ENCODE data around the gene PRR5.
A peak's percentile ranks its signal among the peaks of the same experiment; 100 is the strongest.

Gene PRR5

DNA sequence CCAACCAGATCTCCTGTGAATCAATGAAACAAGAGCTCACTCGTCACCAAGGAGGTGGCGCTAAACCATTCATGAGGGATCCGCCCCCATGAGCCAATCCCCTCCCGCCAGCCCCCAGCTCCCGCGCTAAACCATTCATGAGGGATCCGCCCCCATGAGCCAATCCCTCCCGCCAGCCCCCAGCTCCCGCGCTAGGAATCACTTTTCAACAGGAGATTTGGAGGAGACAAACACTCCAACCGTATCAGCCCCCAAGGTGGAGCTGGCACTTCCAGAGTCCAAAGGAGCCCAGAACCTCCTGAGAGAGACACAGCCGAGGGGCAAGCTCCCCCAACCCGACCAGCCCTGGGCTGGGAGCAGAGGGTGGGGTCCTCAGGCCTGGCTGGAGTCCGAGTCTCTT, 40.9 kb upstream of the PRR5 start:
- Mint-ChIP-seq H3K4me3 (no peak overlapping the region), H3K9me3 (no peaks in the 10 kb centered on the region), H3K4me1 (peaks cover 49% of the 10 kb centered on the region), H3K36me3 (ENCODE audit: low read depth) (no peaks in the 10 kb centered on the region), H3K27ac (peak overlapping the region in 2 of 3 experiments; percentile 28 to 45), H3K27me3 (ENCODE audit: low read depth) (no peaks in the 10 kb centered on the region)
- TF ChIP-seq, protein P1, sequence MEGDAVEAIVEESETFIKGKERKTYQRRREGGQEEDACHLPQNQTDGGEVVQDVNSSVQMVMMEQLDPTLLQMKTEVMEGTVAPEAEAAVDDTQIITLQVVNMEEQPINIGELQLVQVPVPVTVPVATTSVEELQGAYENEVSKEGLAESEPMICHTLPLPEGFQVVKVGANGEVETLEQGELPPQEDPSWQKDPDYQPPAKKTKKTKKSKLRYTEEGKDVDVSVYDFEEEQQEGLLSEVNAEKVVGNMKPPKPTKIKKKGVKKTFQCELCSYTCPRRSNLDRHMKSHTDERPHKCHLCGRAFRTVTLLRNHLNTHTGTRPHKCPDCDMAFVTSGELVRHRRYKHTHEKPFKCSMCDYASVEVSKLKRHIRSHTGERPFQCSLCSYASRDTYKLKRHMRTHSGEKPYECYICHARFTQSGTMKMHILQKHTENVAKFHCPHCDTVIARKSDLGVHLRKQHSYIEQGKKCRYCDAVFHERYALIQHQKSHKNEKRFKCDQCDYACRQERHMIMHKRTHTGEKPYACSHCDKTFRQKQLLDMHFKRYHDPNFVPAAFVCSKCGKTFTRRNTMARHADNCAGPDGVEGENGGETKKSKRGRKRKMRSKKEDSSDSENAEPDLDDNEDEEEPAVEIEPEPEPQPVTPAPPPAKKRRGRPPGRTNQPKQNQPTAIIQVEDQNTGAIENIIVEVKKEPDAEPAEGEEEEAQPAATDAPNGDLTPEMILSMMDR (IDR thresholded peaks at IDR 0.05; ENCODE audit: unreplicated experiment in 3 of 3), result no peak

DNA sequence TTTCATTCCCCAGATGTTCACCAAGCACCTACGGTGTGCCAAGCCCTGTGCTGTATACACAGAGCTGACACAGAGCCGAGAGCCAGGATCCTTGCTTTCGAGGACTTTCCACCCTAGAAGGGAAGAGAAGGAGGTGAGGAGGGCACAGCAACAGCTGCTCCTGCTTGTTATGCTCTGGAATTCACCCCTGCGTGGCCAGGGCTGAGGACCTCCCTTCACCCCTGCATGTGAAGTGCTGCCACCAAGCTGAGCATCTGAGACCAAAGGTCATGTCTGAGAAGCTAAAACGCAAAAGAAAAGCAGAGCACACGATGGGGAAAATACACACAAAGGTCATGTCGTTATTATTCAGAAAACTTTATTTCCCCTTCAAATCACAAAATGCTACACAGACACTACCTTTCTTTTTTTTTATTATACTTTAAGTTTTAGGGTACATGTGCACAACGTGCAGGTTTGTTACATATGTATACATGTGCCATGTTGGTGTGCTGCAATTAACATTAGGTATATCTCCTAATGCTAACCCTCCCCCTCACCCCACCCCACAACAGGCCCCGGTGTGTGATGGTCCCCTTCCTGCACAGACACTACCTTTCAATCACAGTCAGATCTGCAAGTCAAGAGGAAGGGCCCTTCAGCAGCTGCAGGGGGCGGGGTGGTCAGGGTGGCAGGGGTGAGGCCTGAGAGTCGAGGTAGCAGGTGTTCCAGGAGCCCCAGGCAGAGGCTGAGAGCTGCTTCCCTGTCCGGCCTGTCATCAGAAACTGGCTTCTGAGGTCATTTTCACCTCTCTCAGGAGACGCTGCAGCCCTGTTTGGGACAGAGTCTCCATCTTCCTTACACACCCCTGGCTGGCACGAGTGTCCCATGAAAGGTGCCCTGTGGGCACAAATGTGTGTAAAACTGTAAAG, 40.1 kb upstream of the PRR5 start:
- Mint-ChIP-seq H3K36me3 (ENCODE audit: low read depth) (no peaks in the 10 kb centered on the region), H3K4me1 (peaks cover 54% of the 10 kb centered on the region), H3K27me3 (ENCODE audit: low read depth) (no peaks in the 10 kb centered on the region), H3K9me3 (no peaks in the 10 kb centered on the region), H3K27ac (peak overlapping the region in 2 of 3 experiments; percentile 31 to 45), H3K4me3 (no peak overlapping the region)
- TF ChIP-seq, protein P1 (IDR thresholded peaks at IDR 0.05; ENCODE audit: unreplicated experiment in 3 of 3), result no peak

DNA sequence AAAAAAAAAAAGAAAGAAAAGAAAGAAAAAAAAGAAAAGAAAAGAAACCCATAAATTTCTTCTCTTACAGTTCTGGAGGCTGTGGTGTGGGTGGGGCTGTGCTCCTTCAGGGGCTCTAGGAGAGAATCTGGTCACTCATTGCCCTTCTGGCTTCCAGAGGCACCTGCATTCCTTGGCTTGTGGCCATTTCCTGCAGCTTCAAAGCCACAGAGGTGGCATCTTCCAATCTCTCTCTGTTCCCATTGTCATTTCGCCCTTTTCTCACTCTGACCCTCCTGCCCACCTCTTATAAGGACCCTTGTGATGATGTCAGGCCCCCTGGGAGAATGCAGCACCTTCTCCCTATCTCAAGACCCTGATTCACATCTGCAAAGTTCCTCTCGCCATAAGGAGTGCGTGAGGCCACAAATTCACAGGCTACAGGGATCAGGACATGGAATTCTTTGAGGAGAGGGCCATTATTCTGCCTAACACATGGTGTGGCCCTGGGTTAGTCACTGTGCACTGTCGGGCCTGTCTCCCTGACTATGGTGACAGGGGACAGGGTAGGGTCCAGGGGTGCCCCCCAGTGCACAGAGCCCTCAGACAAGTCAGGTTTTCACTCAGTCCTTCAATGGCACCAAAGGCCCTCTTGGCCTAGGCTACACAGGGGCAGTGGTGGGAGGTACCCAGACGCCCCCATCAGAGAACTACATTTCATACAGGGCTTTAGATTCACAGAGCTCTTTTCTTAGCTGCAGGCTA, 38.6 kb upstream of the PRR5 start:
- H3K27me3 Mint-ChIP-seq (ENCODE audit: low read depth), result no peaks in the 10 kb centered on the region
- no peaks in the 10 kb centered on the region for H3K9me3 Mint-ChIP-seq
- H3K4me3 Mint-ChIP-seq, result no peak overlapping the region
- H3K4me1 Mint-ChIP-seq, result peaks cover 52% of the 10 kb centered on the region
- TF ChIP-seq, protein P1 (IDR thresholded peaks at IDR 0.05; ENCODE audit: unreplicated experiment in 3 of 3), result no peak
- no peaks in the 10 kb centered on the region for H3K36me3 Mint-ChIP-seq (ENCODE audit: low read depth)
- H3K27ac Mint-ChIP-seq, result peak overlapping the region in 1 of 3 experiments; percentile 51

DNA sequence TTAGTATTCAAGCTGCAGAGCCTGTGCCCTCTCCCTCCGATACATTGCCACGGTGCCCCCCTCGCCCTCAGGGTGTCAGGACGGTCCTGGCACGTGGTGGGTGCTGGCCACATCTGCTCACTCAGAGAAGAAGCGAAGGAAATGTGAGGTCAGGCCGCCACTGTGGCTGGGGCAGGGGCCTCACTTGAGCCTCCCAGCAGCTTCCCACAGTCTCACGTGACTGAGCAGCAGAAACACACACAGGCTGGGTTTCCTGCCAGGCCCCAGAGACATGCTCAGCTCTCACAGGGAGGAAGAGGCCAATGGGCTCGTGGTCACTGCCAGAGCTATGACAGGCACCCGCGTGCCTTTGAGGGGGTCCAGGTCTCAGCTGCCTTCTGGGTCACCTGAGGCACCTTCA, 37.9 kb upstream of the PRR5 start:
- H3K27me3 Mint-ChIP-seq (ENCODE audit: low read depth), result no peaks in the 10 kb centered on the region
- H3K36me3 Mint-ChIP-seq (ENCODE audit: low read depth), result no peaks in the 10 kb centered on the region
- peak overlapping the region in 1 of 3 experiments; percentile 30 for H3K4me3 Mint-ChIP-seq
- peak overlapping the region; percentile 51 to 78 (median 66) for H3K27ac Mint-ChIP-seq
- TF ChIP-seq, protein P1 (IDR thresholded peaks at IDR 0.05; ENCODE audit: unreplicated experiment in 3 of 3), result no peak
- peaks cover 45% of the 10 kb centered on the region for H3K4me1 Mint-ChIP-seq
- no peaks in the 10 kb centered on the region for H3K9me3 Mint-ChIP-seq

DNA sequence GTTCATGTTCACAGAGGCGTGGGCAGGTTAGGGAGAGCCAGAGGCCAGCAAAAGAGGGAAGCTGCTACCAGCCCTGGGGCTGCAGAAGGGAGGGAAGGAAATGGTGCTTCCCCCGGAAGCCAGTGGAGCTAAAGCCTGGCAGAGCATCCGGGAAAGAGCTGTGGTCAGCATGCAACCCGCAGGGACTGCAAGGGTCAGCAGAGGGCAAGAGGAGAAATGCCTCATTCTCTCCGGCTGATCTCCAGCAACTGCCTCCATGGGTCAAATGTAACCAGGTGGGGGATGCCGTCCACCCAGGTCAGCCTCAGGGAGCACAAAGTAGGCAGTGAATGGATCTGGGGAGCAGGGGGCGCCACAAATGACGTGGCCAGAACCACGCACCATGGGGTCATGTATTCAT, 36.9 kb upstream of the PRR5 start:
- TF ChIP-seq, protein P1 (IDR thresholded peaks at IDR 0.05; ENCODE audit: unreplicated experiment in 3 of 3), result no peak
- Mint-ChIP-seq H3K4me3 (peak overlapping the region in 1 of 3 experiments; percentile 19), H3K27ac (no peak overlapping the region), H3K9me3 (no peaks in the 10 kb centered on the region), H3K27me3 (ENCODE audit: low read depth) (no peaks in the 10 kb centered on the region), H3K36me3 (ENCODE audit: low read depth) (no peaks in the 10 kb centered on the region), H3K4me1 (peaks cover 39% of the 10 kb centered on the region)
